GM12801 (cell line): ENCODE results near the gene TRERF1.

Source experiments
- CTCF ChIP-seq: IDR thresholded peaks from one replicate; pipeline ENCODE4 v1.5.1; 2011; ENCODE audit warnings: control low read depth; ENCODE audit not compliant: insufficient read length; ENCODE audit errors: extremely low read depth

The TRERF1 gene

GRCh38 chr6:42268016-42268834 lies 183.5 kb downstream of the TRERF1 start:
- no peak for TF ChIP-seq CTCF

GRCh38 chr6:42266538-42266937 lies 185.2 kb downstream of the TRERF1 start:
- no peak for TF ChIP-seq CTCF

GRCh38 chr6:42264852-42265390 lies 186.8 kb downstream of the TRERF1 start:
- TF ChIP-seq CTCF: no peak

GRCh38 chr6:42264162-42264851 lies 187.4 kb downstream of the TRERF1 start:
- TF ChIP-seq CTCF: no peak

GRCh38 chr6:42263165-42263728 lies 188.5 kb downstream of the TRERF1 start:
- no peak for TF ChIP-seq CTCF

- no peak for TF ChIP-seq CTCF
Observed at GRCh38 chr6:42260972-42261371, 190.8 kb downstream of the TRERF1 start.

- no peak for TF ChIP-seq CTCF
Observed at GRCh38 chr6:42260396-42260888, 191.3 kb downstream of the TRERF1 start.
